Measurements from ENCODE around the gene MEIS1. TPM values are rescaled to one million over a fixed set of nuclear protein-coding genes. Genes with fewer than 3 reads are reported as not detected.

Gene MEIS1
- total and polyA plus RNA-seq, 7 experiments from 2014 or later = 0.05 to 5.6 (median 0.56) TPM; not detected in 4

- Mint-ChIP-seq H3K9me3 (peaks cover 0 to 3% (median 0%) of the 10 kb centered on the region in 11 donors), H3K27me3 (peaks cover 65 to 91% (median 89%) of the 10 kb centered on the region in 5 donors), H3K36me3 (peaks cover 0 to 4% (median 0%) of the 10 kb centered on the region in 5 donors), H3K4me1 (peaks cover 20 to 39% (median 31%) of the 10 kb centered on the region in 7 donors), H3K4me3 (peak overlapping the region in 8 of 10 donors; percentile 12 to 85 (median 52)), H3K27ac (no peak overlapping the region)
- H3K27me3 ChIP-seq (ENCODE audit: control insufficient read depth in 2 of 2, insufficient read depth in 2 of 2, low read length in 2 of 2) = peaks cover 0 to 10% of the 10 kb centered on the region in 2 donors
- CTCF ChIA-PET = no interaction called here
- DNase-seq = no peak
- peaks cover 0 to 4% of the 10 kb centered on the region in 2 donors for H3K4me1 ChIP-seq (ENCODE audit: control insufficient read depth in 2 of 2, insufficient read depth in 2 of 2, low read length in 2 of 2)
- no peak overlapping the region for H3K27ac ChIP-seq (ENCODE audit: low read depth, low read length)
- intact Hi-C loops (cut with micrococcal nuclease) = no loop called here
- no peaks in the 10 kb centered on the region for H3K9me3 ChIP-seq (ENCODE audit: control insufficient read depth in 2 of 3, low read length in 3 of 3)
- ATAC-seq = no peak
- POLR2A ChIA-PET = no interaction called here
- H3K36me3 ChIP-seq (ENCODE audit: control insufficient read depth in 2 of 3, insufficient read depth in 3 of 3, low read length in 3 of 3) = no peaks in the 10 kb centered on the region
- no peak overlapping the region for H3K4me3 ChIP-seq (ENCODE audit: low read length)
Measured at GRCh38 chr2:66431846-66432587, 2.9 kb upstream of the MEIS1 start.

DNA sequence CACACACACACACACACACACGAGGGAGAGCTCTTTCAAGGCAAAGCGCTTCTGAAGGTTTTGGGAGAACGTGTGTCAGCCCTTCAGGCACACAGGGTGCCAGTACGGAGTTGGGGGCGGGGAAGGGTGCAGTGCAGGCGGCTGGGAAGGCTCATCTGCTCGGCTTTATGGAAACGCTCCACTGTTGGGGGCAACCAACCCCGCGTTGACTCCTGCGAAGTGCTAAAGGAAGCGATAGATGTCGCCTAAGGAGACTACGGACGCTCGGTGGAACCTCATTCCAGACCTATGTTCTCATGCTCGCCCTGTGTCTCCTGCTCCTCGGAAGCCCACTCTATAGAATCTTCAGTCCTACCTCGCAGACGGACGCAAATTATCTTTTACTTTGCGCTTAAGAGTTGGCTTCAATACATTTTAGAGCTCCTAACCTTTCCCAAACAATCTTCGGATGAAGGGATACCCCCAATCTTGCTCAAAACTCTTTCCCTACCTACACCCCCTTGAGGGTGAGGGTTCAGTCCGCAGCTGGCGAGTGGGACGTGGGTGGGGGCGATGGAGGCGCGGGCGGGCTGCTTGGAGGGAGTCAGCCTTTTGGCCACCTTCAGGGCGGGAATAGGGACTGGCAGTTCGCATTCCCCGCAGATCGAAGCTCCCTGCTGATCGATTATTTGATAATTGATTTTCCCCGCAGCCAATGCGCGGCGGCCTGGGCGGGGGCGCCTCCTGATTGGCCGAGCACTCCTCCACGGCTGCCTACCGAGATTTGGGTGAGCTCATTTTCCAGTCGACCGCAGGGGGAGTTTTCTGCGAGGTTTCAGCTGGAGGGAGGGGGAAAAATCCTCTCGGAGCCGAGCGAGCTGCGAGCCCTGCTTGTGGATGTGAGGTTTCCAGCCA lies 1.9 kb upstream of the MEIS1 start:
- peaks cover 20 to 43% (median 34%) of the 10 kb centered on the region in 7 donors for H3K4me1 Mint-ChIP-seq
- Histone ChIP-seq H3K27ac (ENCODE audit: low read depth, low read length) (no peak overlapping the region), H3K36me3 (ENCODE audit: control insufficient read depth in 2 of 3, insufficient read depth in 3 of 3, low read length in 3 of 3) (no peaks in the 10 kb centered on the region), H3K9me3 (ENCODE audit: control insufficient read depth in 2 of 3, low read length in 3 of 3) (no peaks in the 10 kb centered on the region), H3K27me3 (ENCODE audit: control insufficient read depth in 2 of 2, insufficient read depth in 2 of 2, low read length in 2 of 2) (peaks cover 0 to 10% of the 10 kb centered on the region in 2 donors), H3K4me3 (ENCODE audit: low read length) (no peak overlapping the region), H3K4me1 (ENCODE audit: control insufficient read depth in 2 of 2, insufficient read depth in 2 of 2, low read length in 2 of 2) (peaks cover 0 to 4% of the 10 kb centered on the region in 2 donors)
- DNase-seq = no peak
- peak overlapping the region; percentile 25 to 88 (median 72) for H3K4me3 Mint-ChIP-seq
- intact Hi-C loops (cut with micrococcal nuclease) = no loop called here
- peaks cover 0 to 4% (median 0%) of the 10 kb centered on the region in 5 donors for H3K36me3 Mint-ChIP-seq
- peak; percentile 32 for ATAC-seq
- POLR2A ChIA-PET = no interaction called here
- H3K27me3 Mint-ChIP-seq = peaks cover 68 to 91% (median 88%) of the 10 kb centered on the region in 5 donors
- peak overlapping the region in 1 of 9 donors; percentile 13 for H3K27ac Mint-ChIP-seq
- peaks cover 0 to 3% (median 0%) of the 10 kb centered on the region in 11 donors for H3K9me3 Mint-ChIP-seq
- CTCF ChIA-PET = no interaction called here

GRCh38 chr2:66433695-66433944 lies 1.3 kb upstream of the MEIS1 start:
- H3K36me3 Mint-ChIP-seq = peaks cover 0 to 4% (median 0%) of the 10 kb centered on the region in 5 donors
- H3K4me1 Mint-ChIP-seq = peaks cover 20 to 43% (median 34%) of the 10 kb centered on the region in 7 donors
- DNase-seq = no peak
- H3K36me3 ChIP-seq (ENCODE audit: control insufficient read depth in 2 of 3, insufficient read depth in 3 of 3, low read length in 3 of 3) = no peaks in the 10 kb centered on the region
- peaks cover 0 to 10% of the 10 kb centered on the region in 2 donors for H3K27me3 ChIP-seq (ENCODE audit: control insufficient read depth in 2 of 2, insufficient read depth in 2 of 2, low read length in 2 of 2)
- peaks cover 70 to 91% (median 87%) of the 10 kb centered on the region in 5 donors for H3K27me3 Mint-ChIP-seq
- no peak for ATAC-seq
- H3K4me1 ChIP-seq (ENCODE audit: control insufficient read depth in 2 of 2, insufficient read depth in 2 of 2, low read length in 2 of 2) = peaks cover 0 to 4% of the 10 kb centered on the region in 2 donors
- no peak overlapping the region for H3K27ac ChIP-seq (ENCODE audit: low read depth, low read length)
- ChIA-PET POLR2A (no interaction called here), CTCF (no interaction called here)
- no peaks in the 10 kb centered on the region for H3K9me3 ChIP-seq (ENCODE audit: control insufficient read depth in 2 of 3, low read length in 3 of 3)
- no peak overlapping the region for H3K4me3 ChIP-seq (ENCODE audit: low read length)
- H3K9me3 Mint-ChIP-seq = peaks cover 0 to 3% (median 0%) of the 10 kb centered on the region in 11 donors
- peak overlapping the region in 1 of 9 donors; percentile 4 for H3K27ac Mint-ChIP-seq
- peak overlapping the region; percentile 60 to 88 (median 72) for H3K4me3 Mint-ChIP-seq
- intact Hi-C loops (cut with micrococcal nuclease) = no loop called here

GRCh38 chr2:66433945-66434678 lies 813 bp upstream of the MEIS1 start:
- Histone ChIP-seq H3K27me3 (ENCODE audit: control insufficient read depth in 2 of 2, insufficient read depth in 2 of 2, low read length in 2 of 2) (peaks cover 0 to 10% of the 10 kb centered on the region in 2 donors), H3K4me1 (ENCODE audit: control insufficient read depth in 2 of 2, insufficient read depth in 2 of 2, low read length in 2 of 2) (peaks cover 0 to 4% of the 10 kb centered on the region in 2 donors), H3K9me3 (ENCODE audit: control insufficient read depth in 2 of 3, low read length in 3 of 3) (no peaks in the 10 kb centered on the region), H3K27ac (ENCODE audit: low read depth, low read length) (no peak overlapping the region), H3K4me3 (ENCODE audit: low read length) (peak overlapping the region; percentile 20), H3K36me3 (ENCODE audit: control insufficient read depth in 2 of 3, insufficient read depth in 3 of 3, low read length in 3 of 3) (no peaks in the 10 kb centered on the region)
- peak overlapping the region; percentile 66 to 88 (median 80) for H3K4me3 Mint-ChIP-seq
- peaks cover 0 to 4% (median 0%) of the 10 kb centered on the region in 5 donors for H3K36me3 Mint-ChIP-seq
- POLR2A ChIA-PET = no interaction called here
- CTCF ChIA-PET = no interaction called here
- H3K27me3 Mint-ChIP-seq = peaks cover 70 to 89% (median 85%) of the 10 kb centered on the region in 5 donors
- H3K9me3 Mint-ChIP-seq = peaks cover 0 to 3% (median 0%) of the 10 kb centered on the region in 11 donors
- DNase-seq (no peak), ATAC-seq (peak; percentile 24)
- peak overlapping the region in 1 of 9 donors; percentile 25 for H3K27ac Mint-ChIP-seq
- peaks cover 20 to 43% (median 34%) of the 10 kb centered on the region in 7 donors for H3K4me1 Mint-ChIP-seq
- intact Hi-C loops (cut with micrococcal nuclease) = loop anchor here in 1 of 2 donors (2.0 kb wide), 1 partner anchor 143 kb away; no protein-coding TSS in a partner anchor

GRCh38 chr2:66435549-66435875 lies 587 bp downstream of the MEIS1 start:
- H3K36me3 ChIP-seq (ENCODE audit: control insufficient read depth in 2 of 3, insufficient read depth in 3 of 3, low read length in 3 of 3) = no peaks in the 10 kb centered on the region
- peaks cover 22 to 52% (median 37%) of the 10 kb centered on the region in 7 donors for H3K4me1 Mint-ChIP-seq
- peak overlapping the region in 9 of 10 donors; percentile 61 to 85 (median 80) for H3K4me3 Mint-ChIP-seq
- no peaks in the 10 kb centered on the region for H3K9me3 ChIP-seq (ENCODE audit: control insufficient read depth in 2 of 3, low read length in 3 of 3)
- intact Hi-C loops (cut with micrococcal nuclease) = loop anchor here in 1 of 2 donors (2.0 kb wide), 1 partner anchor 141 kb away; no protein-coding TSS in a partner anchor
- H3K27me3 ChIP-seq (ENCODE audit: control insufficient read depth in 2 of 2, insufficient read depth in 2 of 2, low read length in 2 of 2) = peaks cover 0 to 10% of the 10 kb centered on the region in 2 donors
- peak overlapping the region in 1 of 9 donors; percentile 36 for H3K27ac Mint-ChIP-seq
- POLR2A ChIA-PET = no interaction called here
- H3K27ac ChIP-seq (ENCODE audit: low read depth, low read length) = no peak overlapping the region
- peaks cover 0 to 4% of the 10 kb centered on the region in 2 donors for H3K4me1 ChIP-seq (ENCODE audit: control insufficient read depth in 2 of 2, insufficient read depth in 2 of 2, low read length in 2 of 2)
- peaks cover 0 to 4% (median 0%) of the 10 kb centered on the region in 5 donors for H3K36me3 Mint-ChIP-seq
- ATAC-seq = no peak
- CTCF ChIA-PET = no interaction called here
- H3K4me3 ChIP-seq (ENCODE audit: low read length) = no peak overlapping the region
- no peak for DNase-seq
- H3K9me3 Mint-ChIP-seq = peaks cover 0 to 4% (median 0%) of the 10 kb centered on the region in 11 donors
- peaks cover 75 to 90% (median 87%) of the 10 kb centered on the region in 5 donors for H3K27me3 Mint-ChIP-seq

DNA sequence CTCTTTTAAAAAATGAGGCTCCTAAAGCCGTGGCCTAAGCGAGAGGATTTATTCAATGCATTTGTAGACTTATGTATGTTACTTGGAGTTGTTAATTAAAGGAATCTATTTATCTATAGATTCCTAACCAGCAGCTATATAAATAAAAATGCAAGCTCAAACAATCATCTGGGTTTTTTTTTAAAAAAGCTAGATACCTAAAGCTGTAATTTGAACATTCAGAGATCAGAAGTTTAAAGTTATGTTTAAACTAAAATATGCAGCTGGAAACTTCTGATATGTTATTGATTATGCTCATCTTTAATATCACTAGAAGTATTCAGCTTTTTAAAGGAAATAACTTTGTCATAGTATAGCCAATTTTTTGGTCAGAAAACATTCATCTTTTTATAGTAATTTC lies 1.0 kb downstream of the MEIS1 start:
- no peak overlapping the region for H3K27ac Mint-ChIP-seq
- peaks cover 0 to 4% (median 0%) of the 10 kb centered on the region in 11 donors for H3K9me3 Mint-ChIP-seq
- Histone ChIP-seq H3K27ac (ENCODE audit: low read depth, low read length) (no peak overlapping the region), H3K9me3 (ENCODE audit: control insufficient read depth in 2 of 3, low read length in 3 of 3) (no peaks in the 10 kb centered on the region), H3K27me3 (ENCODE audit: control insufficient read depth in 2 of 2, insufficient read depth in 2 of 2, low read length in 2 of 2) (peaks cover 0 to 10% of the 10 kb centered on the region in 2 donors), H3K4me1 (ENCODE audit: control insufficient read depth in 2 of 2, insufficient read depth in 2 of 2, low read length in 2 of 2) (peaks cover 0 to 4% of the 10 kb centered on the region in 2 donors), H3K36me3 (ENCODE audit: control insufficient read depth in 2 of 3, insufficient read depth in 3 of 3, low read length in 3 of 3) (no peaks in the 10 kb centered on the region), H3K4me3 (ENCODE audit: low read length) (no peak overlapping the region)
- intact Hi-C loops (cut with micrococcal nuclease) = loop anchor here in 1 of 2 donors (2.0 kb wide), 1 partner anchor 141 kb away; no protein-coding TSS in a partner anchor
- POLR2A ChIA-PET = no interaction called here
- CTCF ChIA-PET = no interaction called here
- H3K36me3 Mint-ChIP-seq = peaks cover 0 to 4% (median 0%) of the 10 kb centered on the region in 5 donors
- ATAC-seq = no peak
- H3K27me3 Mint-ChIP-seq = peaks cover 70 to 90% (median 85%) of the 10 kb centered on the region in 5 donors
- H3K4me3 Mint-ChIP-seq = peak overlapping the region in 6 of 10 donors; percentile 62 to 85 (median 82)
- no peak for DNase-seq
- H3K4me1 Mint-ChIP-seq = peaks cover 22 to 52% (median 37%) of the 10 kb centered on the region in 7 donors

Measured in naive thymus-derived CD4-positive, alpha-beta T cell (primary cell).